GM12891 (cell line): ENCODE measurements around the gene PZP.

Experiments used
- POLR2A ChIP-seq: IDR thresholded peaks from 2 replicates; pipeline ENCODE4 v1.6.1; 2011; ENCODE audit warnings: low read depth, low read length, control low read depth
- POLR2AphosphoS5 ChIP-seq: IDR thresholded peaks from 2 replicates; pipeline ENCODE4 v1.6.1; 2011; ENCODE audit warnings: low read depth, low read length, control low read depth
- POU2F2 ChIP-seq: IDR thresholded peaks from 2 replicates; pipeline ENCODE4 v1.6.1; 2011; ENCODE audit warnings: low read depth, mild to moderate bottlenecking, control low read depth, low read length, moderate library complexity
- SPI1 ChIP-seq: IDR thresholded peaks from 2 replicates; pipeline ENCODE4 v1.6.1; 2011; ENCODE audit warnings: low read depth, low read length, control low read depth
- TAF1 ChIP-seq: IDR thresholded peaks from 2 replicates; pipeline ENCODE4 v1.6.1; 2011; ENCODE audit warnings: low read depth, low read length, control low read depth

GRCh38 chr12:9104767-9105423, 103.3 kb downstream of the PZP start:
- TF ChIP-seq POLR2A (no peak), TAF1 (no peak), POLR2AphosphoS5 (no peak), SPI1 (no peak), POU2F2 (no peak)
